Right cardiac atrium (tissue), 5 donors: ENCODE results near the gene KCNJ10. TPM values are rescaled to one million over a fixed set of nuclear protein-coding genes. Genes with fewer than 3 reads are reported as not detected.

ENCODE experiments used
- ATAC-seq, 2 donors: fragments of 200-7000 bp; cut with Tn5 transposase; one replicate each; pipeline versions ENCODE4 v1.8.0 to v1.9.1; 2020; ENCODE audit warnings: moderate library complexity in 2 of 2, mild to moderate bottlenecking in 1 of 2
- DNase-seq, 3 donors: peaks; one replicate each; pipeline ENCODE4 v3.0.0-alpha.2; 2020
- H3K27ac ChIP-seq: one replicate; pipeline ENCODE4 v1.5.1; 2013; ENCODE audit warnings: mild to moderate bottlenecking, low read length, control low read depth, moderate library complexity
- H3K27me3 ChIP-seq: one replicate; pipeline ENCODE4 v1.6.1; 2013; ENCODE audit not compliant: control insufficient read depth, insufficient read depth
- H3K4me1 ChIP-seq: one replicate; pipeline ENCODE4 v1.6.1; 2013; ENCODE audit warnings: low read length; ENCODE audit not compliant: control insufficient read depth, insufficient read depth
- H3K4me3 ChIP-seq: one replicate; pipeline ENCODE4 v1.5.1; 2013; ENCODE audit warnings: low read length, control low read depth
- H3K9me3 ChIP-seq: one replicate; pipeline ENCODE4 v1.6.1; 2013; ENCODE audit warnings: low read length; ENCODE audit not compliant: control insufficient read depth
- WGBS: extraction: QIAGEN DNeasy Blood & Tissue Kit; methylation state at CpG from one replicate; pipeline ENCODE4 v1.1.7; 2013; 5-methylcytosine and 5-hydroxymethylcytosine counted together
- intact Hi-C, 4 donors: fragments of 100-400 bp; cut with DNase I; formaldehyde crosslinking; loops; one replicate each; pipeline versions ENCODE4 v1.11.0 to v1.14.0; 2022 to 2023
- polyA plus RNA-seq: library from polyadenylated mRNA; stranded (reverse); fragments of 200-250 nt; gene quantifications from one replicate; pipeline ENCODE4 v1.2.3, GENCODE V29; 2013
- total RNA-seq, 4 donors: library from RNA; stranded (reverse); fragmentation: NEBNext Ultra II Directional; extraction: Animal tissue kit (Norgen Biotek cat#: 25700); gene quantifications; one replicate each; pipeline ENCODE4 v1.2.1, GENCODE V29; 2021
- donor health status: healthy with polysubstance abuse.
- donor health status: DM: no; HTN: yes; CAD: no.
- donor health status: DM: no; HTN: no; CAD: no.
- donor health status: DM: no; HTN: yes; CAD: no; lungs with severe emphysema.
- donor health status: DM: yes; HTN: yes; CAD: no.

The KCNJ10 gene
- total and polyA plus RNA-seq, 5 donors = 0.11 to 0.31 (median 0.18) TPM

DNA sequence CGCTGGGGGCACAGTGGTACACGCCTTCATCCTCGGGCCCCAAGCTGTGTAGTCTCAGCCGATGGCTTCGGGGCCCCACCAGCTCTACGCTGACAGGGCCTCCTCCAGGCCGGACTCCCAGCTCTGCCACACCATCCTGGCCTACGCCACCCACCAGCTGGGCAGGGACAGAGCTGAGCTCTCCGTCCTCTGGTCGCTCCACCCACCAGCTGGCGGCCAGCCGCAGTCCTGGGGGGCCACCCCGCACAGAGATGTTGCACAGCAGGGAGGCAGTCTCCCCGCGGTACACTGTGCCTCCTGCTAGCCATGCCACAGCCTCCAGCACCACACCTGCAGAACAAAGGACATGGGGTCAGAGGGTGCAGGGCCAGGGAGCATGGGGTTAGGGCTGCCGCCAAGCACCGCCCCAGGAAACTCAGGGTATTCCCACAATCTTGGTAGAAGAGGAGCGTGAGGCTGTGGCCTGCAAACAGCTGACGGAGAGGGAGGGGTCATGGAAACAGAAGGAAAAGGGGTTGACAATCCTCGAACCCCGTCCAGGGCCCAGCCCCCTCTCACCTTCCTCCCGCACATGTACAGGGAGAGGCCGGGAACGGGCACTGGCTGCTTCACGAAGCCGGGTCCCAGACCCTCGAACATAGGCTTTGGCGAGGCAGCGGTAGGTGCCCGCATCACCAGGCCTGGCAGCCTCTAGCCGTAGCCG lies 22.6 kb upstream of the KCNJ10 start:
- no peak overlapping the region for H3K4me3 ChIP-seq
- DNase-seq = peak in 1 of 3 donors; percentile 50
- peaks cover 2% of the 10 kb centered on the region for H3K4me1 ChIP-seq
- intact Hi-C loops = loop anchor here in 1 of 4 donors (10.0 kb wide), 1 partner anchor 282 kb away; no protein-coding TSS in a partner anchor
- WGBS = 94% methylated on average over 32 of the region's 32 CpGs
- H3K9me3 ChIP-seq = no peaks in the 10 kb centered on the region
- no peak for ATAC-seq
- H3K27ac ChIP-seq = no peak overlapping the region
- H3K27me3 ChIP-seq = no peaks in the 10 kb centered on the region

- no peak overlapping the region for H3K27ac ChIP-seq
- H3K27me3 ChIP-seq = no peaks in the 10 kb centered on the region
- DNase-seq (no peak), ATAC-seq (no peak)
- no peak overlapping the region for H3K4me3 ChIP-seq
- H3K4me1 ChIP-seq = no peaks in the 10 kb centered on the region
- intact Hi-C loops = loop anchor here in 1 of 4 donors (10.0 kb wide), 1 partner anchor 283 kb away; no protein-coding TSS in a partner anchor
- H3K9me3 ChIP-seq = no peaks in the 10 kb centered on the region
- WGBS = 92% methylated on average over 5 of the region's 5 CpGs
Observed at GRCh38 chr1:160091666-160092223, 21.8 kb upstream of the KCNJ10 start.

- no peaks in the 10 kb centered on the region for H3K4me1 ChIP-seq
- H3K4me3 ChIP-seq = no peak overlapping the region
- WGBS = 81% methylated on average over 4 of the region's 4 CpGs
- intact Hi-C loops = loop anchor here in 1 of 4 donors (10.0 kb wide), 1 partner anchor 284 kb away; no protein-coding TSS in a partner anchor
- no peak overlapping the region for H3K27ac ChIP-seq
- DNase-seq (no peak), ATAC-seq (no peak)
- H3K27me3 ChIP-seq = no peaks in the 10 kb centered on the region
- no peaks in the 10 kb centered on the region for H3K9me3 ChIP-seq
Observed at GRCh38 chr1:160090760-160091159, 20.8 kb upstream of the KCNJ10 start.

GRCh38 chr1:160089883-160090282 lies 19.9 kb upstream of the KCNJ10 start:
- WGBS = 77% methylated on average over 3 of the region's 3 CpGs
- no peaks in the 10 kb centered on the region for H3K9me3 ChIP-seq
- no peaks in the 10 kb centered on the region for H3K4me1 ChIP-seq
- H3K27ac ChIP-seq = no peak overlapping the region
- DNase-seq (no peak), ATAC-seq (no peak)
- no peak overlapping the region for H3K4me3 ChIP-seq
- H3K27me3 ChIP-seq = no peaks in the 10 kb centered on the region
- intact Hi-C loops = loop anchor here in 2 of 4 donors (10.0 kb wide), 1 partner anchor 285 kb away; no protein-coding TSS in a partner anchor

DNA sequence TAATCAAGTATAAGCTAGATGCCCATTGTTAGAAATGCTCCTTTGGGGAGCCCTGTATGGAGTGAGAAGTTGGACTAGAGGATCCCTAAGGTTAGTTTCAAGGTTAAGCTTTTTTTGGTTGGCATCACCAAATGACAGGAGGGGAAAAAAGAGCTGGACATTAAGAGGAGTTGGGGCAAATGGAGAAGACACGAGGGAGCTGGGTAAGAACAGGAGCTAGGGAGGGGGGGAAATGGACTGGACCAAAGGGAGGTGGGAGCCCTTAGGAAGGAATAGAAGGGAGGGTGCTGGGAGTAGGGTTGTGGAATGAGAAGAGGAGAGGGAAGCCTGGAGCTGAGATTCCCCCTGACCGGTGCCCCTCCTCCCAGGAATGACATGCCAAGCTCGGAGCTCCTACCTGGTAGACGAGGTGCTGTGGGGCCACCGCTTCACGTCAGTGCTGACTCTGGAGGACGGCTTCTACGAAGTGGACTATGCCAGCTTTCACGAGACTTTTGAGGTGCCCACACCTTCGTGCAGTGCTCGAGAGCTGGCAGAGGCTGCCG lies 17.2 kb upstream of the KCNJ10 start:
- H3K4me1 ChIP-seq = no peaks in the 10 kb centered on the region
- no peak overlapping the region for H3K27ac ChIP-seq
- no peak overlapping the region for H3K4me3 ChIP-seq
- intact Hi-C loops = loop anchor here in 1 of 4 donors (10.0 kb wide), 1 partner anchor 288 kb away; no protein-coding TSS in a partner anchor
- ATAC-seq (no peak), DNase-seq (no peak)
- H3K27me3 ChIP-seq = no peaks in the 10 kb centered on the region
- H3K9me3 ChIP-seq = no peaks in the 10 kb centered on the region
- 97% methylated on average over 12 of the region's 12 CpGs for WGBS

DNA sequence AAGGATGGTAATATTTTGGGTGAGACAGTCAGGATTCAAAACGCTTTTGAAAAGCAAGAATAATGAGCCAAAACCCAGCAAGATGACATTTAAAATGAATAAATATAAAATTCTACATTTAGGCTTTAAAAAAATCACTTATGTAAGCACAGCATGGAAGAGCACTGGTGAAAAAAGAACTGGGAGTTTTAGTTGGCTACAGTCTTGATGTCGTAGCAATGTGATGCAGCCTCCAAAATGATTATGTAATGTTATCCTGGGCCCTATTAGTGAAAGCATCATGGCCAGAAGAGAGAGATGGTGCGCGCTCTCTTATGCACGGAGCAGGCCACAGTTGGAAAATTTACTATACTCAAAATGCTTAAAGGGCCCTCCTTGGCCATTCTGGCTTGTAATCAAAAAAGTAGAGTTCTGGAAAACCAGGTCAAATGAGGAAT lies 16.5 kb upstream of the KCNJ10 start:
- ATAC-seq = peak; percentile 17 to 45

GRCh38 chr1:160085686-160086455 lies 15.9 kb upstream of the KCNJ10 start:
- no peaks in the 10 kb centered on the region for H3K27me3 ChIP-seq
- H3K9me3 ChIP-seq = no peaks in the 10 kb centered on the region
- intact Hi-C loops = loop anchor here in 1 of 4 donors (10.0 kb wide), 1 partner anchor 289 kb away; no protein-coding TSS in a partner anchor
- DNase-seq (peak; percentile 83 to 93 (median 92)), ATAC-seq (peak; percentile 65 to 69)
- H3K27ac ChIP-seq = peak overlapping the region; percentile 50
- no peak overlapping the region for H3K4me3 ChIP-seq
- no peaks in the 10 kb centered on the region for H3K4me1 ChIP-seq
- 43% methylated on average over 19 of the region's 19 CpGs for WGBS

More for the DNA sequence above, 16.5 kb upstream of the KCNJ10 start:
- H3K4me3 ChIP-seq = no peak overlapping the region
- H3K27me3 ChIP-seq = no peaks in the 10 kb centered on the region
- no peaks in the 10 kb centered on the region for H3K4me1 ChIP-seq
- 63% methylated on average over 5 of the region's 5 CpGs for WGBS
- no peak for DNase-seq
- H3K9me3 ChIP-seq = no peaks in the 10 kb centered on the region
- intact Hi-C loops = loop anchor here in 1 of 4 donors (10.0 kb wide), 1 partner anchor 288 kb away; no protein-coding TSS in a partner anchor
- H3K27ac ChIP-seq = no peak overlapping the region

GRCh38 chr1:160084771-160085321 lies 14.9 kb upstream of the KCNJ10 start:
- ATAC-seq = peak in 1 of 2 donors; percentile 5
- Histone ChIP-seq H3K9me3 (no peaks in the 10 kb centered on the region), H3K4me1 (no peaks in the 10 kb centered on the region), H3K27me3 (no peaks in the 10 kb centered on the region), H3K4me3 (no peak overlapping the region), H3K27ac (no peak overlapping the region)
- intact Hi-C loops = loop anchor here in 1 of 4 donors (5.0 to 10.0 kb wide), 2 partner anchors 38 to 290 kb away; no protein-coding TSS in a partner anchor
- 70% methylated on average over 30 of the region's 30 CpGs for WGBS
- DNase-seq = no peak

- Histone ChIP-seq H3K4me3 (peak overlapping the region; percentile 12), H3K9me3 (no peaks in the 10 kb centered on the region), H3K27ac (no peak overlapping the region), H3K4me1 (no peaks in the 10 kb centered on the region), H3K27me3 (no peaks in the 10 kb centered on the region)
- peak; percentile 39 to 49 for ATAC-seq
- intact Hi-C loops = loop anchor here in 1 of 4 donors (5.0 to 10.0 kb wide), 2 partner anchors 37 to 291 kb away; no protein-coding TSS in a partner anchor
- DNase-seq = peak in 2 of 3 donors; percentile 86 to 90
- WGBS = 21% methylated on average over 96 of the region's 96 CpGs
Observed at GRCh38 chr1:160083968-160084770, 14.2 kb upstream of the KCNJ10 start.
